HCT116 (cell line): ENCODE data around the gene RAB30. TPM values are rescaled to one million over a fixed set of nuclear protein-coding genes. Genes with fewer than 3 reads are reported as not detected.

Experiments used
- ATAC-seq: fragments of 200-7000 bp; cut with Tn5 transposase; 2 replicates; pipeline ENCODE4 v1.9.1; 2020; ENCODE audit warnings: mild to moderate bottlenecking, moderate library complexity
- BruUV-seq: library from RNA; stranded (reverse); fragments of 400-500 nt; replicated peaks from 2 replicates; lab custom pipeline; 2021; lab: Mats Ljungman, UMichigan
- CTCF ChIA-PET: fragments of 300-600 bp; sonication (Branson Sonifier 250); formaldehyde crosslinking; loops from one replicate; lab custom pipeline; 2021; ENCODE audit warnings: antibody characterized with exemption; lab: Charles Lee
- POLR2A ChIA-PET: fragments of 300-600, 350-600 bp; sonication (Branson Sonifier 250); formaldehyde crosslinking; loops from one replicate; lab custom pipeline; 2021; ENCODE audit warnings: antibody characterized with exemption; lab: Charles Lee
- RAD21 ChIA-PET, 2 experiments: fragments of 300-600 bp; sonication (Branson Sonifier 250); formaldehyde crosslinking; loops; one replicate each; lab custom pipeline; 2023; ENCODE audit warnings: low total read pairs in 2 of 2; ENCODE audit not compliant: uncharacterized antibody in 2 of 2, unreplicated experiment in 2 of 2, low non-redundant PET in 1 of 2; lab: Charles Lee
- DNase-seq: peaks from one replicate; pipeline ENCODE4 v3.0.0-alpha.2; 2010; ENCODE audit warnings: low read depth, low spot score
- H2AFZ ChIP-seq: fragments of 200-600 bp; shearing (Covaris generic), sonication (generic); 2 replicates; pipeline ENCODE4 v1.6.1; 2017; ENCODE audit warnings: low read depth, mixed run types, mixed read lengths, antibody characterized with exemption, low read length; ENCODE audit not compliant: poor library complexity, severe bottlenecking
- H3K27ac ChIP-seq: 2 replicates; pipeline ENCODE4 v1.5.1; 2012; ENCODE audit warnings: low read depth, low read length
- H3K27me3 ChIP-seq: fragments of 200-600 bp; sonication (generic); 2 replicates; pipeline ENCODE4 v1.6.1; 2016; ENCODE audit warnings: mixed run types, low read length, mixed read lengths; ENCODE audit not compliant: insufficient read depth
- H3K36me3 ChIP-seq, 2 experiments: fragments of 200-500 bp in 1 of 2; fragments of 200-600 bp in 1 of 2; sonication (Bioruptor generic) in 1 of 2; sonication (generic) in 1 of 2; 2 replicates each; pipeline versions ENCODE4 v1.5.1 to v1.6.1; 2014 to 2016; ENCODE audit warnings: low read length in 2 of 2, inconsistent platforms in 1 of 2, mixed read lengths in 1 of 2, mixed run types in 1 of 2; ENCODE audit not compliant: insufficient read depth in 2 of 2, control insufficient read depth in 1 of 2
- H3K4me1 ChIP-seq, 2 experiments: fragments of 200-600 bp in 1 of 2; sonication (generic) in 1 of 2; 2 replicates each; pipeline versions ENCODE4 v1.5.1 to v1.6.1; 2012 to 2017; ENCODE audit warnings: low read length in 2 of 2, inconsistent platforms in 1 of 2, mild to moderate bottlenecking in 1 of 2, mixed read lengths in 1 of 2, mixed run types in 1 of 2, moderate library complexity in 1 of 2; ENCODE audit not compliant: insufficient read depth in 2 of 2, control insufficient read depth in 1 of 2
- H3K4me2 ChIP-seq: fragments of 200-600 bp; sonication (generic); 2 replicates; pipeline ENCODE4 v1.6.1; 2017; ENCODE audit warnings: mixed run types, low read length, mixed read lengths
- H3K4me3 ChIP-seq, 2 experiments: fragments of 200-600 bp in 1 of 2; sonication (generic) in 1 of 2; replicated peaks in 1 of 2; 2 replicates each; pipeline ENCODE4 v1.5.1; 2011 to 2016; ENCODE audit warnings: low read length in 2 of 2, control low read depth in 1 of 2, low read depth in 1 of 2, mild to moderate bottlenecking in 1 of 2, mixed read lengths in 1 of 2, mixed run types in 1 of 2
- H3K79me2 ChIP-seq: fragments of 200-600 bp; sonication (generic); 2 replicates; pipeline ENCODE4 v1.6.1; 2017; ENCODE audit warnings: mild to moderate bottlenecking, mixed run types, low read length, moderate library complexity, mixed read lengths; ENCODE audit not compliant: insufficient read depth
- H3K9ac ChIP-seq: fragments of 200-600 bp; sonication (generic); 2 replicates; pipeline ENCODE4 v1.6.1; 2016; ENCODE audit warnings: low read length, mixed read lengths
- H3K9me2 ChIP-seq: fragments of 200-600 bp; sonication (generic), shearing (Covaris generic); 2 replicates; pipeline ENCODE4 v1.6.1; 2017; ENCODE audit warnings: mixed run types, mild to moderate bottlenecking, moderate library complexity; ENCODE audit not compliant: insufficient read depth
- H3K9me3 ChIP-seq, 2 experiments: fragments of 200-500 bp in 1 of 2; fragments of 200-600 bp in 1 of 2; sonication (Bioruptor generic) in 1 of 2; sonication (generic) in 1 of 2; 2 replicates each; pipeline ENCODE4 v1.6.1; 2014 to 2017; ENCODE audit warnings: low read length in 2 of 2, mixed read lengths in 2 of 2, inconsistent platforms in 1 of 2, low read depth in 1 of 2, mild to moderate bottlenecking in 1 of 2, mixed run types in 1 of 2, moderate library complexity in 1 of 2; ENCODE audit not compliant: control insufficient read depth in 1 of 2, insufficient read depth in 1 of 2
- H4K20me1 ChIP-seq: fragments of 200-600 bp; sonication (generic), shearing (Covaris generic); 2 replicates; pipeline ENCODE4 v1.6.1; 2017; ENCODE audit warnings: mixed run types, mild to moderate bottlenecking, moderate library complexity; ENCODE audit not compliant: insufficient read depth
- EGR1 ChIP-seq: IDR thresholded peaks from 2 replicates; pipeline ENCODE4 v1.6.1; 2012; ENCODE audit warnings: low read depth
- ELF1 ChIP-seq: IDR thresholded peaks from 2 replicates; pipeline ENCODE4 v1.6.1; 2012; ENCODE audit warnings: low read depth, borderline replicate concordance
- EZH2 ChIP-seq: fragments of 200-600 bp; sonication (generic); IDR thresholded peaks from 2 replicates; pipeline ENCODE4 v1.6.1; 2017; ENCODE audit warnings: antibody characterized with exemption, mixed run types
- EZH2phosphoT487 ChIP-seq: fragments of 200-600 bp; IDR thresholded peaks from 2 replicates; pipeline ENCODE4 v1.6.1; 2018; ENCODE audit warnings: antibody characterized with exemption, borderline replicate concordance
- FOSL1 ChIP-seq: IDR thresholded peaks from 2 replicates; pipeline ENCODE4 v1.6.1; 2012; ENCODE audit warnings: low read depth
- JUND ChIP-seq: IDR thresholded peaks from 2 replicates; pipeline ENCODE4 v1.6.1; 2012
- POLR2A ChIP-seq: IDR thresholded peaks from 2 replicates; pipeline ENCODE4 v1.7.0; 2011; ENCODE audit warnings: borderline replicate concordance; ENCODE audit not compliant: insufficient read depth, insufficient read length; ENCODE audit errors: extremely low read depth
- SRF ChIP-seq: IDR thresholded peaks from 2 replicates; pipeline ENCODE4 v1.6.1; 2012; ENCODE audit warnings: low read depth
- ZFX ChIP-seq: fragments of 450-650 bp; IDR thresholded peaks from 2 replicates; pipeline ENCODE4 v1.6.1; 2017
- intact Hi-C: fragments of 100-400 bp; cut with micrococcal nuclease; formaldehyde crosslinking; loops from 2 replicates; pipeline ENCODE4 v1.10.0; 2022
- total RNA-seq: library from RNA; stranded (reverse); gene quantifications from one replicate; pipeline ENCODE4 v1.2.1, GENCODE V29; 2021; ENCODE audit not compliant: unreplicated experiment
- TF ChIP-seq, protein P1 (sequence below): IDR thresholded peaks from 2 replicates; pipeline ENCODE4 v1.6.1; 2012
- TF ChIP-seq, protein P2 (sequence below): IDR thresholded peaks from 2 replicates; pipeline ENCODE4 v1.6.1; 2012; ENCODE audit warnings: low read depth

Gene RAB30
- total RNA-seq, 1 experiment from 2014 or later: 5.7 TPM

DNA sequence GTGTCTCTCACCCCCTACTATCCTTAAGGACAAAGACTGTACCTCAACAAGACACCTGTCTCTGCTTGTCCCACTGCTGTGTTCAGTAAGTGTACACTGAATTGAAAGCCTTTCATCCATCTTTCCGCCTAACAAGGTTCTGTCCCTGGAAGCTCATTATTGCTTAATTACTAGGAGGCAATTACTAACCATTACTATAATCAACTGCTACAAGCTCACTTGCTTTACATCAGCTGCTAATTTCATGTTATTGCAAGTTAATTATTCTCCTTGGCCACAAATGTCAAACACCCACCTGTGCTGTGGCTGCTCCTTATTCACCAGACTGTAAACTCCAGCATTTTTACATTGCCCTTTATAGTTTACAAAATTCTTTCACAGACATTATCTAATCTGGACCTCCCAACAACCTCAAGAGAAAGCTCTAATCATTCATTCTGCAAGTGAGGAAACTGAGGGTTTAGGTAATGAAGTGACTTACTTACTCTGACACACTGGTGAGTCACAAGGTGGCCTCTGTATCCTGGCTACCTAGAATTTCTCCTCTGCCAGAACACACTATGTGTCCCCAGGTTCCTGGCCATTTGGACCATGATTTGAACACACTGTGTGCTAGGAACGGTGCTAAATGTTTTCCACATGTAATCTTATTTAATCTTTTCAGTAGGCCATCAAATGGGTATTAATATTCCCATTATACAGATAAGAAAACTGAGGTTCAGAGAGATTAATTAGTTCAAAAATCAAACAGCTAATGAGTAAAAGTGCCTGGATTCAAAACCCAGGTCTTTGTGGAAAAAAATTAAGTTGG lies 66.7 kb downstream of the RAB30 start:
- Histone ChIP-seq H3K9ac (no peak overlapping the region), H4K20me1 (no peaks in the 10 kb centered on the region), H3K36me3 (no peaks in the 10 kb centered on the region), H3K4me3 (no peak overlapping the region), H3K79me2 (no peaks in the 10 kb centered on the region), H3K4me1 (peaks cover 0 to 9% of the 10 kb centered on the region in 2 experiments; a peak in 1 of 4 replicates), H2AFZ (no peak overlapping the region), H3K9me2 (no peaks in the 10 kb centered on the region), H3K27me3 (no peaks in the 10 kb centered on the region), H3K9me3 (no peaks in the 10 kb centered on the region), H3K4me2 (no peak overlapping the region; the same call in 1 of the 2 replicates), H3K27ac (no peak overlapping the region)
- POLR2A ChIA-PET: no interaction called here
- no peak for ATAC-seq
- no peak for DNase-seq
- TF ChIP-seq JUND: no peak
- TF ChIP-seq POLR2A: no peak
- no peak for TF ChIP-seq EZH2
- TF ChIP-seq EZH2phosphoT487: no peak
- TF ChIP-seq, protein P1, sequence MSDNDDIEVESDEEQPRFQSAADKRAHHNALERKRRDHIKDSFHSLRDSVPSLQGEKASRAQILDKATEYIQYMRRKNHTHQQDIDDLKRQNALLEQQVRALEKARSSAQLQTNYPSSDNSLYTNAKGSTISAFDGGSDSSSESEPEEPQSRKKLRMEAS: no peak
- TF ChIP-seq EGR1: no peak
- TF ChIP-seq, protein P2, sequence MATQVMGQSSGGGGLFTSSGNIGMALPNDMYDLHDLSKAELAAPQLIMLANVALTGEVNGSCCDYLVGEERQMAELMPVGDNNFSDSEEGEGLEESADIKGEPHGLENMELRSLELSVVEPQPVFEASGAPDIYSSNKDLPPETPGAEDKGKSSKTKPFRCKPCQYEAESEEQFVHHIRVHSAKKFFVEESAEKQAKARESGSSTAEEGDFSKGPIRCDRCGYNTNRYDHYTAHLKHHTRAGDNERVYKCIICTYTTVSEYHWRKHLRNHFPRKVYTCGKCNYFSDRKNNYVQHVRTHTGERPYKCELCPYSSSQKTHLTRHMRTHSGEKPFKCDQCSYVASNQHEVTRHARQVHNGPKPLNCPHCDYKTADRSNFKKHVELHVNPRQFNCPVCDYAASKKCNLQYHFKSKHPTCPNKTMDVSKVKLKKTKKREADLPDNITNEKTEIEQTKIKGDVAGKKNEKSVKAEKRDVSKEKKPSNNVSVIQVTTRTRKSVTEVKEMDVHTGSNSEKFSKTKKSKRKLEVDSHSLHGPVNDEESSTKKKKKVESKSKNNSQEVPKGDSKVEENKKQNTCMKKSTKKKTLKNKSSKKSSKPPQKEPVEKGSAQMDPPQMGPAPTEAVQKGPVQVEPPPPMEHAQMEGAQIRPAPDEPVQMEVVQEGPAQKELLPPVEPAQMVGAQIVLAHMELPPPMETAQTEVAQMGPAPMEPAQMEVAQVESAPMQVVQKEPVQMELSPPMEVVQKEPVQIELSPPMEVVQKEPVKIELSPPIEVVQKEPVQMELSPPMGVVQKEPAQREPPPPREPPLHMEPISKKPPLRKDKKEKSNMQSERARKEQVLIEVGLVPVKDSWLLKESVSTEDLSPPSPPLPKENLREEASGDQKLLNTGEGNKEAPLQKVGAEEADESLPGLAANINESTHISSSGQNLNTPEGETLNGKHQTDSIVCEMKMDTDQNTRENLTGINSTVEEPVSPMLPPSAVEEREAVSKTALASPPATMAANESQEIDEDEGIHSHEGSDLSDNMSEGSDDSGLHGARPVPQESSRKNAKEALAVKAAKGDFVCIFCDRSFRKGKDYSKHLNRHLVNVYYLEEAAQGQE: no peak
- TF ChIP-seq ZFX: no peak
- no peak for TF ChIP-seq FOSL1
- no peak for TF ChIP-seq ELF1
- TF ChIP-seq SRF: no peak
- RAD21 ChIA-PET: no interaction called here
- BruUV-seq: no TSS peak
- CTCF ChIA-PET: no interaction called here
- intact Hi-C loops: no loop called here
